ENCODE data around the gene SLC38A11. TPM values are rescaled to one million over a fixed set of nuclear protein-coding genes. Genes with fewer than 3 reads are reported as not detected.

Gene SLC38A11
- total RNA-seq, 1 experiment from 2014 or later, result 0.46 TPM

GRCh38 chr2:164911832-164912231 lies 43.5 kb downstream of the SLC38A11 start:
- no peaks in the 10 kb centered on the region for H3K9me3 ChIP-seq (ENCODE audit: control insufficient read depth, insufficient read depth, low read depth, low read length)
- no peak for ATAC-seq
- in situ Hi-C loops (cut with HindIII; ENCODE audit: low pct_unique_long_range_greater_than_20kb, low sequenced_read_pairs) (no loop called here), intact Hi-C loops (cut with micrococcal nuclease; ENCODE audit: unreplicated experiment) (no loop called here)
- no peak overlapping the region for H3K27ac ChIP-seq (ENCODE audit: low read length)
- H3K4me1 ChIP-seq (ENCODE audit: control insufficient read depth, insufficient read depth, low read length), result no peaks in the 10 kb centered on the region
- no peak for DNase-seq (ENCODE audit: low read depth, low spot score)
- no peaks in the 10 kb centered on the region for H3K27me3 ChIP-seq (ENCODE audit: control insufficient read depth, insufficient read depth, low read length)
- ChIA-PET POLR2A (no interaction called here), CTCF (no interaction called here)
- no TSS peak for BruUV-seq (replicated peaks)
- H3K36me3 ChIP-seq (ENCODE audit: control insufficient read depth, insufficient read depth, low read length), result no peaks in the 10 kb centered on the region
- H3K4me3 ChIP-seq (ENCODE audit: low read depth in 2 of 2, low read length in 2 of 2), result no peak overlapping the region
- TF ChIP-seq CTCF (IDR thresholded peaks at IDR 0.05), result no peak
- TF ChIP-seq SIN3A (IDR thresholded peaks at IDR 0.05; ENCODE audit: borderline replicate concordance, insufficient read depth, low read depth, low read length), result no peak
- TF ChIP-seq POLR2AphosphoS5 (IDR thresholded peaks at IDR 0.05; ENCODE audit: low read depth, low read length), result no peak
- TF ChIP-seq REST (IDR thresholded peaks at IDR 0.05; ENCODE audit: insufficient read depth in 1 of 2, low read depth in 2 of 2, low read length in 1 of 2), result no peak
- TF ChIP-seq TCF7L2 (IDR thresholded peaks at IDR 0.05; ENCODE audit: low read depth, low read length), result no peak

- Histone ChIP-seq H3K27ac (ENCODE audit: low read length) (no peak overlapping the region), H3K4me1 (ENCODE audit: control insufficient read depth, insufficient read depth, low read length) (no peaks in the 10 kb centered on the region), H3K36me3 (ENCODE audit: control insufficient read depth, insufficient read depth, low read length) (no peaks in the 10 kb centered on the region), H3K9me3 (ENCODE audit: control insufficient read depth, insufficient read depth, low read depth, low read length) (no peaks in the 10 kb centered on the region), H3K27me3 (ENCODE audit: control insufficient read depth, insufficient read depth, low read length) (no peaks in the 10 kb centered on the region), H3K4me3 (ENCODE audit: low read depth in 2 of 2, low read length in 2 of 2) (no peak overlapping the region)
- in situ Hi-C loops (cut with HindIII; ENCODE audit: low pct_unique_long_range_greater_than_20kb, low sequenced_read_pairs) (no loop called here), intact Hi-C loops (cut with micrococcal nuclease; ENCODE audit: unreplicated experiment) (no loop called here)
- CTCF ChIA-PET, result interaction anchor here (0.6 kb wide), 2 partner anchors 16 to 86 kb away, joined by 3 to 4 read pairs; no protein-coding TSS in a partner anchor
- TF ChIP-seq REST (IDR thresholded peaks at IDR 0.05; ENCODE audit: insufficient read depth in 1 of 2, low read depth in 2 of 2, low read length in 1 of 2) (no peak), SIN3A (IDR thresholded peaks at IDR 0.05; ENCODE audit: borderline replicate concordance, insufficient read depth, low read depth, low read length) (no peak), POLR2AphosphoS5 (IDR thresholded peaks at IDR 0.05; ENCODE audit: low read depth, low read length) (no peak), CTCF (IDR thresholded peaks at IDR 0.05) (no peak), TCF7L2 (IDR thresholded peaks at IDR 0.05; ENCODE audit: low read depth, low read length) (no peak)
- ATAC-seq (no peak), DNase-seq (ENCODE audit: low read depth, low spot score) (no peak)
- POLR2A ChIA-PET, result no interaction called here
- BruUV-seq (replicated peaks), result no TSS peak
Observed at GRCh38 chr2:164910101-164910899, 45.0 kb downstream of the SLC38A11 start.
